DMS 273 (cell line): ENCODE data around the gene CCSER1.
"Not testable (repeated sequence)": the region's sequence is repeated elsewhere in the genome, so short reads cannot be mapped to it uniquely, and the experiment has no call there.

ENCODE experiments used
- DNase-seq: peaks from one replicate; lab custom pipeline; 2025; ENCODE audit not compliant: unreplicated experiment; lab: John Stamatoyannopoulos, UW

Gene CCSER1

GRCh38 chr4:90798948-90799347, 671.8 kb downstream of the CCSER1 start:
- no peak for DNase-seq

DNA sequence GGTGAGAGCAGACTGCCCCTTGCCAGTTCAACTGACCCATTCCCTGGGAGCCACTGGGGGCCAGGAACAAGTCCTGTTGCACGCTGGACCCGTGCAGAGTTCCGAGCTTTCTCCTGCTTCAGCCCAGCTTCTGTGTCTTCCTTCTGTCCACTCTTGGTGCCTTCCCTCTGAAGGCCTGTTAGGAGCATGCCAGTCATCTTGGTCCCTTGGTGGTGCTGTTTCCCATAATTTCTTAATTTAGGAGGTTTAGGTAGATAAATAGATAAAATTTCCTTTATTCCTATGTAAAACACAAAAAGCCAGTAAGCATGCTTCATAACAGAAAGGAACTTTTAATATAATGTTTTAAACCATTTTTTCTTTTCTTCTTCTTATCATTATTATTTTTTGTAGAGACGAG, 672.7 kb downstream of the CCSER1 start:
- no peak for DNase-seq

GRCh38 chr4:90815569-90815968, 688.4 kb downstream of the CCSER1 start:
- DNase-seq = no peak

- DNase-seq = no peak
Measured at GRCh38 chr4:90816754-90817153, 689.6 kb downstream of the CCSER1 start.

GRCh38 chr4:90824266-90825150, 697.3 kb downstream of the CCSER1 start:
- DNase-seq = no peak

DNA sequence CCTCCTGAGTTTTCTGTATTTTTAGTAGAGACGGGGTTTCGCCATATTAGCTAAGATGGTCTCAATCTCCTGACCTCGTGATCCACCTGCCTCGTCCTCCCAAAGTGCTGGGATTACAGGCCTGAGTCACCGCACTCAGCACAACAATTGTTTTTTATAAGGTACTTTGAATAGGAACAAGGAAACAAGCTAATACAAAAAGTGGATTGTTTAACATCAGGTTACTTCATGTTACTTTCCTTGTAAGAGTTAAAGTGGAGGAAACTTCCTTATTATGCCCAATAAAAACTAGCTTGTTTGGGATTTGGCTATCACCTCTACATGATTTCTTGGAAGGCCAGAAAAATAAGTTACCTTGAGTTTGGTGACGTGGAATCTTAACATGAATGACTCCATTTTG, 698.7 kb downstream of the CCSER1 start:
- DNase-seq = no peak

- DNase-seq = no peak
Measured at GRCh38 chr4:90833706-90834105, 706.5 kb downstream of the CCSER1 start.

- DNase-seq = no peak
Measured at GRCh38 chr4:90837241-90837640, 710.0 kb downstream of the CCSER1 start.

DNA sequence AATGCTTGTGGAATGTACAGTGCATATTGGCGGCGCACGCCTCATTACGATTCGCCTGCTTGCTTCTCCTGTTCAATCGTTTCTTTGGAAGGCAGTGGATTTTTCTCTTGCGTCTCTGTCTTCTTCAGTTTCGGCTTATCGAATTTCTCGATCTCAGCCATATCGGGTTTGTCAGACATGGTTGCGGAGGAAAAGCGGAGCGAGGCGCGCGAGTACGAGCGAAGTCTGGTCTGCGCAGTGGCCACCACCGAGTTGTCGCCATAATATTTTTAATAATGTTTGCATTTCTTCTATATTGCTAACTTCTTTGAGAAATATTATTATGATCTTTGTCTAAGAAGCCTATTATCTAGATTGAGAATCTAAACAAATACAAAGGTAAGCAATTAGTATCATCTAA, 711.7 kb downstream of the CCSER1 start:
- not testable (repeated sequence) for DNase-seq

GRCh38 chr4:90840291-90840690, 713.1 kb downstream of the CCSER1 start:
- no peak for DNase-seq

DNA sequence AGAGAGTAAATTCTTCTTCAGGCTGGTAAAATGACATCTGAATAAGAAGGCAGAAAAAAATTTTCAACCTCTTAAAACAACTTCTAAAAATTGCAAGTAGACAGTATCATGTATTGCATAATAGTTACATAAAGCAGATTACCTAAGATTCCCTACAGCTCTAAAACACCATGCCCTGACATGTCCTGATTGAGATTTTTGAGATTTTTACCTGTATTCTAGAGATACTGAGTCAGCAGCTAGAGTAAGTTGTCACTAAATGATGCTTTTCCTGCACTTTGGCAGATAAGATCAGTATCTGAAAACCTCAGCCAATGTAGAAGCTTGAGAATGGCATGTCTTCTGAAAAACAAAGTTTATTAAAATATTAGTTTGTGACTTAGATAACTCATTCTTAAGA, 713.6 kb downstream of the CCSER1 start:
- no peak for DNase-seq

- no peak for DNase-seq
Measured at GRCh38 chr4:90841676-90842075, 714.5 kb downstream of the CCSER1 start.

DNA sequence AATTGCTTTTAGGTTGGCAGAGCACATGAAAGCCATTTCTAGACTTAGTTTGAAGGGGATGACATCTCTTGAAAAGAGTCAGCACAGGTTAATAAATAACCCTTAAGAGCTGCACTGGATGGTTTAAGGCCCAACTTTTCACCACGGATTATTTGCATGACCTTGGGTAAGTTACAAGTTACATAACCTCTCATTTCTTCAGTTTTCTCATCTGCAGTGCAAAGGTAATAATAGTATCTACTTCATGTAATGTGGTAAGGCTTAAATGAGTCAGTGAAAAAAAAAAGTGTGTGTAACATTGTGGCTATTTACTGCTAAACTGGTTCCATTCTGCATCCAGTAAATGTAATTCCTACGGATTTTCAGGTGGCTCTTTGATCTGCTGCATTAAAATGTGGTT, 715.8 kb downstream of the CCSER1 start:
- DNase-seq = no peak

DNA sequence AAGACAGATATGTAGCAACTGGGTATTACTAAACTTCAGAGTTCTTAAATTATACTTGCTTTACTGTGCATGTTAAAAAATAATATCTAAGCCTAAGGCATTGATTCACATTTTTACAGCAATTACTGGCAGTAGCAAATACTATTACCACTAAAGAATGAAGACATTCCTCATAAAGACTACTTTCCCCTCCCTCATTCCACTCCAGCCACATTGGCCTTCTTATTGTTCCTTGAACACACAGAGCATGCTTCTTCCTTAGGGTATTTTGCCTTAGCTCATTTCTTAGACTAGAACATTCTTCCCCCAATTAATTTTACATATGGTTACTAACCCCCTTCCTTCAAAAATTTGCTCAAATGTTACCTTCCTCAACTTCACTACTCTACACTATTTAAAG, 717.0 kb downstream of the CCSER1 start:
- no peak for DNase-seq

DNA sequence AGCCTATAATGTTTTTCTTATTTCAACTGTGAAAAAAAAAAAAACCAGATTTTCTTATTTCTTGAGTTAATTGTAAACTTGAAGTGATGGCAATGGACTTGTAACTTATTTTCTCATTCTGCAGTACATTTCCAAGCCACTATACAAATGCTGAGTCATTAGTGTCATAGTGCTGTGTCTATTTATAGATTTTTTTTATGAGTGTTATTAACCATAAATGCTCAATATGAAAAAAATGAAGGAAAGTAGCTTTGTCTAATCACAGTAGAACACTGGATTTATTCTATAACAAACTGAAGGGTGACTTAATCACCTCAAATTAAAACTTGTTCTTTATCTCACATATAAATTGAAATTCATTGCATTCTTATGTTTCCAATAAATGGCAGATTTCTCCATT, 718.6 kb downstream of the CCSER1 start:
- DNase-seq = no peak

DNA sequence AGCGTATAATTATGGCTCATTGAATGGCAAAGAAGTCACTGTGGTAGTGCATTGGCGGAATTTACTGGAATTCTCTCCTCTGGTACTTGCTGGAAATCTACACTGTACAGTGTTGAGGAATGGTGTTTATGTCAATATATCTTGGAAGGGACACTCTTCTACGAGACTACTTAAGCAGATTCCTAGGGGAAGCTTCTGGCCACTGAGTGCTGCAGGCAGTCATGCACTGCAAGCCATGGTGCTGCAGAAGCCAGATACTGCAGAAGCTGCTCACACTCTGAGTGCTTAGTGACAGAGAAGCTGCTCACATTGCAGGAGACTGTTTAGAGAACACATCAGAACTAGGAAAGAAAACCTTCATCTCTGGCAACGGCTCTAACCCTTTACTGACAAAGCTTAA, 725.0 kb downstream of the CCSER1 start:
- no peak for DNase-seq

GRCh38 chr4:90855111-90855510, 727.9 kb downstream of the CCSER1 start:
- no peak for DNase-seq

DNA sequence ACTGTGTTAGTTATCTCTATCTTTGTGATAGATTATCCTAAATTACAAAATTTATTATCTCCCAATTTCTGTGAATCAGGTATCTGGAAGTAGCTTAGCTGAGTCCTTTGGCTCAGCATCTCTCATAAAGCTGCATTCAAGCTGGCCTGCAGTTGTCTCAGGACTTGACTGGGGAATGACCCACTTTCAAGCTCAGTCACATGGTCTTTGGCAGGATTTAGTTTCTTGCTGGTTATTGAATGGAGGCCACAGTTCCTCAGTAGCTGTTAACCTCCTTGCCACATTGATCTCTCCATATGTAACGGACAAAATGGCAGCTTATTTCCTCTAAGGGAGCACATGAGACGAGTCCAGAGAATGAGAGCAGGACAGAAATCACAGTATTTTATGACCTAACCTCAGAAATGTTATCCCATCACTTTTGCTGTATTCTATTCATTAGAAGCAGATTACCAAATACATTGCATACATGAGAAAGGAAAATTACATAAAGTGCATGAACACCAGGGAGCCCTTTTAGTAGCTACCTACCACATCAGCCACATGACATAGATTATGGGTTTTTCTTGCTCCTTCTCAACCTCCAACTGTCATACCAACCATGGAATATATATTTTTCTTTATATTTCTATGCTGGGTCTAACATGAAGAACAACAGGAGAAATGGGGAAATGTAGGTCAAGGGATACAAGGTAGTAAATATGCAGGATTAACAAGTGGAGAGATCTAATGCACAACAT, 730.1 kb downstream of the CCSER1 start:
- DNase-seq = no peak

DNA sequence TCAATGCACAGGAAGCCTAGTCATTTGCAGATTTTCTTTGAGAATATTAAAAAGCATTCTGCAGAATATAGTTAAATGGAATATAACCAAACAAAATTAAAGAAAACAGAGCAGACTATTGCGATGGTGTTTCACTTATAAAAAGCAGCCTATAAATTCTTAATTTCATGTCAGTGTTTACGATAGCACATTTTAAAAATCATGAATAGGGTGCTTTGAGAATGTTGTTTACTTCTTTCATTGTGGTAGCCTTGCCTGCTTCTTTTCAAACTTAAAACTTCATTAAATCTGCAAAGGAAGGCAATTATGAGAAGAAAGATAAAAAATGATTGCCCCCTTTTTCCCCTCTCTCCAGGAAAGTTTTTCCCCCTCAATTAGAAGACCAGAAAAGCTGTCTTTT, 748.6 kb downstream of the CCSER1 start:
- no peak for DNase-seq

DNA sequence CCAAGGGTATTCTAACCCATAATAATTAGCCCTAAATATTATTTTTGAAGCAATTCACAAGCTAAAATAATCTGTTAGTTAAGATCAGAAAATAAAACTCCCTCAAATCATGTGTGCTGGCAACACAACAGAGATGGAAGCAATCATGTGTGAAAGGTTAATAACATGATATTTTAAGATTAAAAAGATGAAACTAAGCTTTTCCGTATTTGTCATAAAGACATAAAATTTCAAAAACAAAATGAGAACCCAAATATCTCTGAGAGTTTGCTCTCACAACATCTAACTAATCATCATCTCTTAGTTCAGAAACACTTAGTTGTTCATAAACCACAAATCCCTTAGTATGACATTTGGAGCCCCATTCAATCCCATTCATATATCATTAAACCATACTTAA, 749.1 kb downstream of the CCSER1 start:
- DNase-seq = no peak

GRCh38 chr4:90883519-90883918, 756.3 kb downstream of the CCSER1 start:
- no peak for DNase-seq

GRCh38 chr4:90888571-90888970, 761.4 kb downstream of the CCSER1 start:
- DNase-seq = no peak
